Neural progenitor cell (in vitro differentiated cells): ENCODE data around the gene YAP1.

ENCODE experiments used
- EZH2 ChIP-seq: fragments of 200-600 bp; sonication (generic); IDR thresholded peaks from 2 replicates; pipeline ENCODE4 v1.6.1; 2017; ENCODE audit warnings: antibody characterized with exemption, mild to moderate bottlenecking, moderate library complexity
- EZH2phosphoT487 ChIP-seq: fragments of 200-600 bp; sonication (generic); IDR thresholded peaks from 2 replicates; pipeline ENCODE4 v1.6.1; 2017; ENCODE audit warnings: antibody characterized with exemption
- TF ChIP-seq, protein P1 (sequence below): fragments of 200-600 bp; sonication (generic); IDR thresholded peaks from 2 replicates; pipeline ENCODE4 v1.5.1; 2017; ENCODE audit warnings: antibody characterized with exemption, mild to moderate bottlenecking

DNA sequence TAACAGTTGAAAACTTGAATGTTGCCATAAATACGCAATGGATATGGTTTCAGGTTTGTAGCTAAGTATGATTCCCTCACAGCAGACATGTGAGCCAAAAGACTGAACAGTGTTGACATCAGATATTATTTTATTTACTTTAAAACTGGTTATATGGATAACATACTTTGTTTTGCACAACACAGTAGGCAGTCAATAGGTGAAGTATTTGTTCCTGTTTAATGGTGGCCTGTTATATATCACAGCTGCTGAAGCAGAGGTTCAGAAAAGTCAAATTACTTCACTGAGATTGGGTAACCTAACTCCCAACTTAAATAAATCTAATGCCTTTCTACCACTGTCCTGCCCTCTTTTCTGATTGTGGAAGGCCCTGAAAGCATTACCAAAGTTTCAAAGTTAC, 44.6 kb downstream of the YAP1 start:
- TF ChIP-seq, protein P1, sequence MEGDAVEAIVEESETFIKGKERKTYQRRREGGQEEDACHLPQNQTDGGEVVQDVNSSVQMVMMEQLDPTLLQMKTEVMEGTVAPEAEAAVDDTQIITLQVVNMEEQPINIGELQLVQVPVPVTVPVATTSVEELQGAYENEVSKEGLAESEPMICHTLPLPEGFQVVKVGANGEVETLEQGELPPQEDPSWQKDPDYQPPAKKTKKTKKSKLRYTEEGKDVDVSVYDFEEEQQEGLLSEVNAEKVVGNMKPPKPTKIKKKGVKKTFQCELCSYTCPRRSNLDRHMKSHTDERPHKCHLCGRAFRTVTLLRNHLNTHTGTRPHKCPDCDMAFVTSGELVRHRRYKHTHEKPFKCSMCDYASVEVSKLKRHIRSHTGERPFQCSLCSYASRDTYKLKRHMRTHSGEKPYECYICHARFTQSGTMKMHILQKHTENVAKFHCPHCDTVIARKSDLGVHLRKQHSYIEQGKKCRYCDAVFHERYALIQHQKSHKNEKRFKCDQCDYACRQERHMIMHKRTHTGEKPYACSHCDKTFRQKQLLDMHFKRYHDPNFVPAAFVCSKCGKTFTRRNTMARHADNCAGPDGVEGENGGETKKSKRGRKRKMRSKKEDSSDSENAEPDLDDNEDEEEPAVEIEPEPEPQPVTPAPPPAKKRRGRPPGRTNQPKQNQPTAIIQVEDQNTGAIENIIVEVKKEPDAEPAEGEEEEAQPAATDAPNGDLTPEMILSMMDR: no peak
- TF ChIP-seq EZH2phosphoT487 (no peak), EZH2 (no peak)
